ENCODE data around the gene USP3.

USP3 gene

GRCh38 chr15:63491116-63491827 is 13.1 kb upstream of the USP3 start:
- Histone ChIP-seq H3K27ac (peak overlapping the region in 1 of 2 donors; percentile 78), H3K4me3 (no peak overlapping the region)
- DNase-seq (ENCODE audit: low spot score) = no peak
- TF ChIP-seq CTCF (IDR thresholded peaks at IDR 0.05) = no peak

- Histone ChIP-seq H3K27ac (peak overlapping the region in 1 of 2 donors; percentile 42), H3K4me3 (no peak overlapping the region)
- TF ChIP-seq CTCF (IDR thresholded peaks at IDR 0.05) = no peak
- DNase-seq (ENCODE audit: low spot score) = no peak
Observed at GRCh38 chr15:63491979-63492378, 12.4 kb upstream of the USP3 start.

- Histone ChIP-seq H3K27ac (no peak overlapping the region), H3K4me3 (no peak overlapping the region)
- TF ChIP-seq CTCF (IDR thresholded peaks at IDR 0.05) = no peak
- DNase-seq (ENCODE audit: low spot score) = no peak
Observed at GRCh38 chr15:63492541-63493077, 11.8 kb upstream of the USP3 start.

- TF ChIP-seq CTCF (IDR thresholded peaks at IDR 0.05) = no peak
- Histone ChIP-seq H3K27ac (no peak overlapping the region), H3K4me3 (no peak overlapping the region)
- DNase-seq (ENCODE audit: low spot score) = no peak
Observed at GRCh38 chr15:63493436-63493835, 11.0 kb upstream of the USP3 start.

- Histone ChIP-seq H3K4me3 (no peak overlapping the region), H3K27ac (no peak overlapping the region)
- no peak for TF ChIP-seq CTCF (IDR thresholded peaks at IDR 0.05)
- no peak for DNase-seq (ENCODE audit: low spot score)
Observed at GRCh38 chr15:63494408-63494807, 10.0 kb upstream of the USP3 start.

- TF ChIP-seq CTCF (IDR thresholded peaks at IDR 0.05) = no peak
- no peak overlapping the region for H3K4me3 ChIP-seq
- H3K27ac ChIP-seq = no peak overlapping the region
- DNase-seq (ENCODE audit: low spot score) = no peak
Observed at GRCh38 chr15:63495343-63495742, 9.1 kb upstream of the USP3 start.

Data from coronary artery (tissue), 2 donors.